VCaP (cell line): Measurements from ENCODE around the gene OR2C1.

Source experiments
- H3K27ac ChIP-seq: fragments of 450-650 bp; 2 replicates; pipeline ENCODE4 v1.5.1; 2017
- TF ChIP-seq, protein P1 (sequence below): fragments of 450-650 bp; conservative IDR thresholded peaks from 2 replicates; pipeline ENCODE4 v1.5.1; 2017; ENCODE audit warnings: mild to moderate bottlenecking, moderate library complexity

The OR2C1 gene

GRCh38 chr16:3355589-3355988 lies at the start of gene OR2C1:
Gene OR2C1 (plus strand): TSS chr16:3355889. CDS start chr16:3355941, 52 bp downstream.
- H3K27ac ChIP-seq = no peak within 1 kb of the TSS
- TF ChIP-seq, protein P1, sequence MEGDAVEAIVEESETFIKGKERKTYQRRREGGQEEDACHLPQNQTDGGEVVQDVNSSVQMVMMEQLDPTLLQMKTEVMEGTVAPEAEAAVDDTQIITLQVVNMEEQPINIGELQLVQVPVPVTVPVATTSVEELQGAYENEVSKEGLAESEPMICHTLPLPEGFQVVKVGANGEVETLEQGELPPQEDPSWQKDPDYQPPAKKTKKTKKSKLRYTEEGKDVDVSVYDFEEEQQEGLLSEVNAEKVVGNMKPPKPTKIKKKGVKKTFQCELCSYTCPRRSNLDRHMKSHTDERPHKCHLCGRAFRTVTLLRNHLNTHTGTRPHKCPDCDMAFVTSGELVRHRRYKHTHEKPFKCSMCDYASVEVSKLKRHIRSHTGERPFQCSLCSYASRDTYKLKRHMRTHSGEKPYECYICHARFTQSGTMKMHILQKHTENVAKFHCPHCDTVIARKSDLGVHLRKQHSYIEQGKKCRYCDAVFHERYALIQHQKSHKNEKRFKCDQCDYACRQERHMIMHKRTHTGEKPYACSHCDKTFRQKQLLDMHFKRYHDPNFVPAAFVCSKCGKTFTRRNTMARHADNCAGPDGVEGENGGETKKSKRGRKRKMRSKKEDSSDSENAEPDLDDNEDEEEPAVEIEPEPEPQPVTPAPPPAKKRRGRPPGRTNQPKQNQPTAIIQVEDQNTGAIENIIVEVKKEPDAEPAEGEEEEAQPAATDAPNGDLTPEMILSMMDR = no peak

GRCh38 chr16:3306078-3306477 lies 49.6 kb upstream of the OR2C1 start:
- TF ChIP-seq, protein P1 = no peak
- peak overlapping the region; percentile 87 for H3K27ac ChIP-seq

GRCh38 chr16:3311496-3311895 lies 44.2 kb upstream of the OR2C1 start:
- TF ChIP-seq, protein P1 = no peak
- H3K27ac ChIP-seq = no peak overlapping the region

- H3K27ac ChIP-seq = no peak overlapping the region
- TF ChIP-seq, protein P1 = no peak
Observed at GRCh38 chr16:3317315-3317999, 38.2 kb upstream of the OR2C1 start.

DNA sequence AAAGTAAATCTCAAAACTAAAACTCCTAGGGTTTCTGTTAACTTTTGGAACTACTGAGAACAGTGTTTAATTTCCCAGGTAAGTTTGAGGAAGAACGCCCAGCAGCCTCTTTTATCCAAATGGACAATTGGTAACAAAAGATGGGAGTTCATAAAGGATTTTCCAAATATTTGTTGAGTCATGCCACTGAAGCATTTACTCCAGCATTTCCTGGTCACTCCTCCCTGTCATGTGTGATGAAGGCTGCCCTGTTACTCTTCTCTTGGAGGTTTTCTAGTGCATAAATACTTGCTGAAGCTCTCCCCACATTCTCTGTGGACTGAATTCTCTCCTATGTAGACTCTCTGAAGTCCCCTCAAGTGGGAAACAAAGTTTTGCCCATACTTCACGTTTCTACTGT lies 33.9 kb upstream of the OR2C1 start:
- H3K27ac ChIP-seq = no peak overlapping the region
- TF ChIP-seq, protein P1 = no peak

DNA sequence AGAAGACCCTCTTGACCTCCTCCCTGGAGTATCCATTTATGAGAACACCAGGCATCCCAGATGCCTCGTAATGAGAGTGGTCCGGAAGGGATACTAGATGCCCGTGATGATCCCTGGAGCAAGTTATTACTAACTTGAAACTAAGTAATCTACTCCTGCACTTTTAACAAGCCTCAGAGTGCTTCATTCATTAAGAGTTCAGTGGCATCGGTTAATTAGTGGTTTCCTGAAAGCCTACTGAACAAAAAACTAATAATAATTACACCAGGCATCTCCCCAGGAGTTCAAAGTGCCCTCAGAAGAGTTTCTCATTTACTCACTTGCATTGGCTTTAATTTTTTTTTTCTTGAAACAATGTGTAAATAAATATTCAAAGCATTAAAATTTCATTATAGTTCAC lies 28.2 kb upstream of the OR2C1 start:
- H3K27ac ChIP-seq = no peak overlapping the region
- TF ChIP-seq, protein P1 = no peak

GRCh38 chr16:3328104-3328503 lies 27.6 kb upstream of the OR2C1 start:
- no peak overlapping the region for H3K27ac ChIP-seq
- TF ChIP-seq, protein P1 = no peak
